ENCODE data around the gene SMARCAD1. TPM values are rescaled to one million over a fixed set of nuclear protein-coding genes. Genes with fewer than 3 reads are reported as not detected.

Gene SMARCAD1, protein sequence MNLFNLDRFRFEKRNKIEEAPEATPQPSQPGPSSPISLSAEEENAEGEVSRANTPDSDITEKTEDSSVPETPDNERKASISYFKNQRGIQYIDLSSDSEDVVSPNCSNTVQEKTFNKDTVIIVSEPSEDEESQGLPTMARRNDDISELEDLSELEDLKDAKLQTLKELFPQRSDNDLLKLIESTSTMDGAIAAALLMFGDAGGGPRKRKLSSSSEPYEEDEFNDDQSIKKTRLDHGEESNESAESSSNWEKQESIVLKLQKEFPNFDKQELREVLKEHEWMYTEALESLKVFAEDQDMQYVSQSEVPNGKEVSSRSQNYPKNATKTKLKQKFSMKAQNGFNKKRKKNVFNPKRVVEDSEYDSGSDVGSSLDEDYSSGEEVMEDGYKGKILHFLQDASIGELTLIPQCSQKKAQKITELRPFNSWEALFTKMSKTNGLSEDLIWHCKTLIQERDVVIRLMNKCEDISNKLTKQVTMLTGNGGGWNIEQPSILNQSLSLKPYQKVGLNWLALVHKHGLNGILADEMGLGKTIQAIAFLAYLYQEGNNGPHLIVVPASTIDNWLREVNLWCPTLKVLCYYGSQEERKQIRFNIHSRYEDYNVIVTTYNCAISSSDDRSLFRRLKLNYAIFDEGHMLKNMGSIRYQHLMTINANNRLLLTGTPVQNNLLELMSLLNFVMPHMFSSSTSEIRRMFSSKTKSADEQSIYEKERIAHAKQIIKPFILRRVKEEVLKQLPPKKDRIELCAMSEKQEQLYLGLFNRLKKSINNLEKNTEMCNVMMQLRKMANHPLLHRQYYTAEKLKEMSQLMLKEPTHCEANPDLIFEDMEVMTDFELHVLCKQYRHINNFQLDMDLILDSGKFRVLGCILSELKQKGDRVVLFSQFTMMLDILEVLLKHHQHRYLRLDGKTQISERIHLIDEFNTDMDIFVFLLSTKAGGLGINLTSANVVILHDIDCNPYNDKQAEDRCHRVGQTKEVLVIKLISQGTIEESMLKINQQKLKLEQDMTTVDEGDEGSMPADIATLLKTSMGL
- polyA plus RNA-seq (2011; rRNA removed) = 25.7 and 35.7 TPM in 2 replicates
- polyA plus RNA-seq (2012; cell fraction: cytosol; rRNA removed) = 4.8 and 5.0 TPM in 2 replicates
- polyA plus RNA-seq (2012; cell fraction: nucleus; rRNA removed) = 5.1 and 9.0 TPM in 2 replicates
- 15.5 to 15.9 TPM (median 15.6 TPM) in 3 replicates for polyA plus RNA-seq (2017; fragmentation: RNase III; extraction: RNeasy Plus Mini Kit Qiagen cat#74134 plus additional on column Dnase treatment)
- polyA minus RNA-seq (2011; rRNA and poly(A)+ RNA removed) = 12.6 and 16.1 TPM in 2 replicates

DNA sequence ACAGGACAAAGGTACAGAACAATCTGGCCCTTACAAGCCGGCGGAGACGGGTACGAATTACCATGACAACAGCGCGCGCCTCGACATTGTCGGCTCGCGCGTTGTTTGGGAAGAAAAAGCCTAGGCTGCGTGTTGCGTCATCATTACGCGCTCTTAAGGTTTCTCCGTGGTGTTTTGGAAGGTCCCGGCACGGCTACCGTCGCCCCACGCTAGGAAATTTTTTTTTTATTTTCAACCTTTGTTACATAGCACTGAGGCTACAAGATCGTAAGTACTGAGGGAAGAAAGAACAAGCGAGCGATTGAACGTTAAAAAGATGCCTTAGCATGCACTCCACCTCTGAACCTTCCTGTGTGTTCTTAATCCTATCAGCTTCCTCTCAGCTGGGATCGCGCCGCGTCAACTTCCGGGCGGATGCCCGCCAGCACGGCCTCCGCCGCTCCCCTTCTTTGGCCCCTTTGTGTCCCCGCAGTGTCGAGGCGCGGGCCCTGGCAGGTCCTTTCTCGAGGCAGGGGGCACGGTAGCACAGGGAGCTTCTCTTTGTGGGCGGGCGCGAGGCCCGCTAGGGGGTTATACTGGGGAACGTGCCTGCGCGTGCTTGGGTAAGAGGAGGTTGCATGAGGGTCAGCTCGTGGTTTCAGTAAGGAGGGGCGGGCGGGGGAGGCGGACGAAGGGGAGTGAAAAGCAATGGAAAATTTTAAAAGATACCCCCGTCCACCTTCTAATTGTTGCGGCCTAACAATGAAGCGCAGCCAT, at the start of gene SMARCAD1:
Gene SMARCAD1, plus strand, starts transcription at position 397 of the 756 bp plus-strand sequence. CDS start 530 bp downstream, outside the sequence.
- FAIRE-seq (no peak), ATAC-seq (peak; percentile 98 to 99), DNase-seq (ENCODE audit: low read depth in 1 of 2, low spot score in 1 of 2) (peak; percentile 61 to 94)
- WGBS (ENCODE audit: missing lambda C conversion rate) = 2% methylated on average over 38 of the region's 57 CpGs
- POLR2A ChIA-PET = no interaction called here
- CTCF ChIA-PET = no interaction called here
- peaks cover 4% of the 10 kb centered on the region; the same call in 1 of the 3 replicates for H3K9me3 ChIP-seq
- peak within 1 kb of the TSS; percentile 88 for H3K4me2 ChIP-seq
- peaks cover 19% of the 10 kb centered on the region for H3K4me1 ChIP-seq
- H3K27ac ChIP-seq = peak within 1 kb of the TSS; percentile 96 to 99
- peak within 1 kb of the TSS; percentile 81 for H3K4me3 ChIP-seq
- TF ChIP-seq MAZ (IDR thresholded peaks at IDR 0.05; ENCODE audit: borderline replicate concordance, low read depth, low read length) = no peak
- TF ChIP-seq, protein P1, sequence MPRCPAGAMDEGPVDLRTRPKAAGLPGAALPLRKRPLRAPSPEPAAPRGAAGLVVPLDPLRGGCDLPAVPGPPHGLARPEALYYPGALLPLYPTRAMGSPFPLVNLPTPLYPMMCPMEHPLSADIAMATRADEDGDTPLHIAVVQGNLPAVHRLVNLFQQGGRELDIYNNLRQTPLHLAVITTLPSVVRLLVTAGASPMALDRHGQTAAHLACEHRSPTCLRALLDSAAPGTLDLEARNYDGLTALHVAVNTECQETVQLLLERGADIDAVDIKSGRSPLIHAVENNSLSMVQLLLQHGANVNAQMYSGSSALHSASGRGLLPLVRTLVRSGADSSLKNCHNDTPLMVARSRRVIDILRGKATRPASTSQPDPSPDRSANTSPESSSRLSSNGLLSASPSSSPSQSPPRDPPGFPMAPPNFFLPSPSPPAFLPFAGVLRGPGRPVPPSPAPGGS (IDR thresholded peaks at IDR 0.05) = 0 out of 3 replicates have a peak, but pooled peaks have one; percentile 38
- no peak for TF ChIP-seq SREBF2 (IDR thresholded peaks at IDR 0.05)
- no peak for TF ChIP-seq EHMT2 (IDR thresholded peaks at IDR 0.05; ENCODE audit: low read depth)
- no peak for TF ChIP-seq NR3C1 (IDR thresholded peaks at IDR 0.05)
- TF ChIP-seq JUN (IDR thresholded peaks at IDR 0.05) = peak in 1 of 2 experiments; percentile 77; a peak in 3 of 5 replicates
- TF ChIP-seq FOSL2 (IDR thresholded peaks at IDR 0.05) = no peak
- TF ChIP-seq FOSL2 (CRISPR knock-in tag; IDR thresholded peaks at IDR 0.05) = peak; percentile 53; the same call in 1 of the 2 replicates
- TF ChIP-seq SMC3 (IDR thresholded peaks at IDR 0.05) = no peak
- no peak for TF ChIP-seq RFX5 (IDR thresholded peaks at IDR 0.05)
- TF ChIP-seq, protein P2, sequence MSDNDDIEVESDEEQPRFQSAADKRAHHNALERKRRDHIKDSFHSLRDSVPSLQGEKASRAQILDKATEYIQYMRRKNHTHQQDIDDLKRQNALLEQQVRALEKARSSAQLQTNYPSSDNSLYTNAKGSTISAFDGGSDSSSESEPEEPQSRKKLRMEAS (IDR thresholded peaks at IDR 0.05) = peak; percentile 89
- TF ChIP-seq, protein P3, sequence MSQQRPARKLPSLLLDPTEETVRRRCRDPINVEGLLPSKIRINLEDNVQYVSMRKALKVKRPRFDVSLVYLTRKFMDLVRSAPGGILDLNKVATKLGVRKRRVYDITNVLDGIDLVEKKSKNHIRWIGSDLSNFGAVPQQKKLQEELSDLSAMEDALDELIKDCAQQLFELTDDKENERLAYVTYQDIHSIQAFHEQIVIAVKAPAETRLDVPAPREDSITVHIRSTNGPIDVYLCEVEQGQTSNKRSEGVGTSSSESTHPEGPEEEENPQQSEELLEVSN (IDR thresholded peaks at IDR 0.05; ENCODE audit: borderline replicate concordance, low read depth) = peak; percentile 63; the same call in 1 of the 2 replicates
- TF ChIP-seq, protein P4, sequence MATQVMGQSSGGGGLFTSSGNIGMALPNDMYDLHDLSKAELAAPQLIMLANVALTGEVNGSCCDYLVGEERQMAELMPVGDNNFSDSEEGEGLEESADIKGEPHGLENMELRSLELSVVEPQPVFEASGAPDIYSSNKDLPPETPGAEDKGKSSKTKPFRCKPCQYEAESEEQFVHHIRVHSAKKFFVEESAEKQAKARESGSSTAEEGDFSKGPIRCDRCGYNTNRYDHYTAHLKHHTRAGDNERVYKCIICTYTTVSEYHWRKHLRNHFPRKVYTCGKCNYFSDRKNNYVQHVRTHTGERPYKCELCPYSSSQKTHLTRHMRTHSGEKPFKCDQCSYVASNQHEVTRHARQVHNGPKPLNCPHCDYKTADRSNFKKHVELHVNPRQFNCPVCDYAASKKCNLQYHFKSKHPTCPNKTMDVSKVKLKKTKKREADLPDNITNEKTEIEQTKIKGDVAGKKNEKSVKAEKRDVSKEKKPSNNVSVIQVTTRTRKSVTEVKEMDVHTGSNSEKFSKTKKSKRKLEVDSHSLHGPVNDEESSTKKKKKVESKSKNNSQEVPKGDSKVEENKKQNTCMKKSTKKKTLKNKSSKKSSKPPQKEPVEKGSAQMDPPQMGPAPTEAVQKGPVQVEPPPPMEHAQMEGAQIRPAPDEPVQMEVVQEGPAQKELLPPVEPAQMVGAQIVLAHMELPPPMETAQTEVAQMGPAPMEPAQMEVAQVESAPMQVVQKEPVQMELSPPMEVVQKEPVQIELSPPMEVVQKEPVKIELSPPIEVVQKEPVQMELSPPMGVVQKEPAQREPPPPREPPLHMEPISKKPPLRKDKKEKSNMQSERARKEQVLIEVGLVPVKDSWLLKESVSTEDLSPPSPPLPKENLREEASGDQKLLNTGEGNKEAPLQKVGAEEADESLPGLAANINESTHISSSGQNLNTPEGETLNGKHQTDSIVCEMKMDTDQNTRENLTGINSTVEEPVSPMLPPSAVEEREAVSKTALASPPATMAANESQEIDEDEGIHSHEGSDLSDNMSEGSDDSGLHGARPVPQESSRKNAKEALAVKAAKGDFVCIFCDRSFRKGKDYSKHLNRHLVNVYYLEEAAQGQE (IDR thresholded peaks at IDR 0.05) = peak; percentile 76
- peak; percentile 79 for TF ChIP-seq PHF8 (IDR thresholded peaks at IDR 0.05; ENCODE audit: borderline replicate concordance, low read depth)
- no peak for TF ChIP-seq ESRRA (IDR thresholded peaks at IDR 0.05; ENCODE audit: borderline replicate concordance, low read length)
- no peak for TF ChIP-seq FOSB (CRISPR knock-in tag; IDR thresholded peaks at IDR 0.05)
- TF ChIP-seq POLR2A (IDR thresholded peaks at IDR 0.05; ENCODE audit: low read length) = peak; percentile 25
- no peak for TF ChIP-seq RNF2 (IDR thresholded peaks at IDR 0.05; ENCODE audit: borderline replicate concordance, low read depth)
- TF ChIP-seq CEBPB (IDR thresholded peaks at IDR 0.05) = peak; percentile 27 to 83; a peak in 3 of 4 replicates
- no peak for TF ChIP-seq EP300 (IDR thresholded peaks at IDR 0.05)
- TF ChIP-seq, protein P5, sequence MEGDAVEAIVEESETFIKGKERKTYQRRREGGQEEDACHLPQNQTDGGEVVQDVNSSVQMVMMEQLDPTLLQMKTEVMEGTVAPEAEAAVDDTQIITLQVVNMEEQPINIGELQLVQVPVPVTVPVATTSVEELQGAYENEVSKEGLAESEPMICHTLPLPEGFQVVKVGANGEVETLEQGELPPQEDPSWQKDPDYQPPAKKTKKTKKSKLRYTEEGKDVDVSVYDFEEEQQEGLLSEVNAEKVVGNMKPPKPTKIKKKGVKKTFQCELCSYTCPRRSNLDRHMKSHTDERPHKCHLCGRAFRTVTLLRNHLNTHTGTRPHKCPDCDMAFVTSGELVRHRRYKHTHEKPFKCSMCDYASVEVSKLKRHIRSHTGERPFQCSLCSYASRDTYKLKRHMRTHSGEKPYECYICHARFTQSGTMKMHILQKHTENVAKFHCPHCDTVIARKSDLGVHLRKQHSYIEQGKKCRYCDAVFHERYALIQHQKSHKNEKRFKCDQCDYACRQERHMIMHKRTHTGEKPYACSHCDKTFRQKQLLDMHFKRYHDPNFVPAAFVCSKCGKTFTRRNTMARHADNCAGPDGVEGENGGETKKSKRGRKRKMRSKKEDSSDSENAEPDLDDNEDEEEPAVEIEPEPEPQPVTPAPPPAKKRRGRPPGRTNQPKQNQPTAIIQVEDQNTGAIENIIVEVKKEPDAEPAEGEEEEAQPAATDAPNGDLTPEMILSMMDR (IDR thresholded peaks at IDR 0.05) = no peak
- TF ChIP-seq MAFK (IDR thresholded peaks at IDR 0.05; ENCODE audit: partially characterized antibody) = peak; percentile 6
- TF ChIP-seq HOXA7 (CRISPR knock-in tag; IDR thresholded peaks at IDR 0.05) = no peak
- no peak for TF ChIP-seq HEYL (CRISPR knock-in tag; IDR thresholded peaks at IDR 0.05)
- peak; percentile 84 for TF ChIP-seq CHD2 (IDR thresholded peaks at IDR 0.05; ENCODE audit: low read length, partially characterized antibody)
- TF ChIP-seq, protein P6, sequence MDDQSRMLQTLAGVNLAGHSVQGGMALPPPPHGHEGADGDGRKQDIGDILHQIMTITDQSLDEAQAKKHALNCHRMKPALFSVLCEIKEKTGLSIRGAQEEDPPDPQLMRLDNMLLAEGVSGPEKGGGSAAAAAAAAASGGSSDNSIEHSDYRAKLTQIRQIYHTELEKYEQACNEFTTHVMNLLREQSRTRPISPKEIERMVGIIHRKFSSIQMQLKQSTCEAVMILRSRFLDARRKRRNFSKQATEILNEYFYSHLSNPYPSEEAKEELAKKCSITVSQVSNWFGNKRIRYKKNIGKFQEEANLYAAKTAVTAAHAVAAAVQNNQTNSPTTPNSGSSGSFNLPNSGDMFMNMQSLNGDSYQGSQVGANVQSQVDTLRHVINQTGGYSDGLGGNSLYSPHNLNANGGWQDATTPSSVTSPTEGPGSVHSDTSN (IDR thresholded peaks at IDR 0.05) = peak; percentile 72; the same call in 1 of the 2 replicates
- TF ChIP-seq BHLHE40 (IDR thresholded peaks at IDR 0.05; ENCODE audit: low read depth, low read length) = no peak

All from A549 (cell line).